Measurements from ENCODE around the gene ZNF566.
"Not testable (repeated sequence)": the region's sequence is repeated elsewhere in the genome, so short reads cannot be mapped to it uniquely, and the experiment has no call there.

Gene ZNF566

DNA sequence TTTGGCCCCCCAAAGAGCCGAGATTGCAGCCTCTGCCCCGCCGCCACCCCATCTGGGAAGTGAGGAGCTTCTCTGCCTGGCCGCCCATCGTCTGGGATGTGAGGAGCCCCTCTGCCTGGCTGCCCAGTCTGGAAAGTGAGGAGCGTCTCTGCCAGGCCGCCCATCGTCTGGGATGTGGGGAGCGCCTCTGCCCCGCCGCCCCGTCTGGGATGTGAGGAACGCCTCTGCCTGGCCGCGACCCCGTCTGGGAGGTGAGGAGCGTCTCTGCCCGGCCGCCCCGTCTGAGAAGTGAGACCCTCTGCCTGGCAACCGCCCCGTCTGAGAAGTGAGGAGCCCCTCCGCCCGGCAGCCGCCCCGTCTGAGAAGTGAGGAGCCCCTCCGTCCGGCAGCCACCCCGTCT is 1.5 kb upstream of the ZNF566 start:
- not testable (repeated sequence) for H3K27me3 ChIP-seq (ENCODE audit: insufficient read depth, low read length); H3K4me1 ChIP-seq (ENCODE audit: insufficient read depth, low read length); H3K9me3 ChIP-seq (ENCODE audit: low read length); H3K36me3 ChIP-seq (ENCODE audit: insufficient read depth, low read length); H2AFZ ChIP-seq (ENCODE audit: low read depth, low read length); H3K4me3 ChIP-seq (ENCODE audit: low read length)

DNA sequence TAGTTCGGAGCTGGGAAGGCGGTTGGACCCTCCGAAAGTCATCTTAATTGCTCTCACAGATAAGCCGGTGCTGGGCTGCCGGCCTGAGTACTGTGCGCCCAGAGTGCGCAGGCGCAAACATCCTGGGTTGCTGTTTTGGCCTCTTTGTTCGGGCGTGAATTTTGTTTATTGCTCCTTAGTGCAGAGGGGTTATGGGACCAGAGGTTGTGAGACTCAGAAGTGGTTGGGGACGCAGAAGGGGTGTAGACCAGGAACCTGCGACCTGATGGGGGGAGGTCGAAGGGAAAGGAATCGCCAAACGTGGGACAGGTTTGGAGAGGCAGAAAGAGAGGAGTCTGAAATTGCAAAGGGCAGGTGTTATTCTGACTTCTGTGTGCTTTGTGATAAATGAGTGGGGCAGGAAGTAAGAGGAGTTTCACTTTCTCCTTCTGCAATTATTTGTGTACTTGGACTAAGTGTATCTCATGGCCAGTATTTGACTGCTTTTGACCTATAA is 607 bp upstream of the ZNF566 start:
- H2AFZ ChIP-seq (ENCODE audit: low read depth, low read length) = peak overlapping the region; percentile 38
- H3K36me3 ChIP-seq (ENCODE audit: insufficient read depth, low read length) = no peaks in the 10 kb centered on the region
- H3K4me1 ChIP-seq (ENCODE audit: insufficient read depth, low read length) = peaks cover 4% of the 10 kb centered on the region
- H3K27me3 ChIP-seq (ENCODE audit: insufficient read depth, low read length) = no peaks in the 10 kb centered on the region
- H3K4me3 ChIP-seq (ENCODE audit: low read length) = peak overlapping the region; percentile 65
- peaks cover 10% of the 10 kb centered on the region for H3K9me3 ChIP-seq (ENCODE audit: low read length)

DNA sequence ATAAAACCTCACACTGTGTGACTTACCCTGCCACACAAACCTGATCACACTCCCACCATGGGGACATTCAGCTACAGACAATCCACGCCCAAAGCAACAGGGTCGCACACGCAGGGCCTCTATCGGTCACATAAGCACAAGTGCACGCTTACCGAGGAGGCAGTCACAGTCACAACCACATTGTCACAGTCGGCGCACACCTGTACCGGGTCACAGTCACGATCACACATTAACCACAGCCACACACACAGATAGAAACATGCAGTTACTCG is 579 bp downstream of the ZNF566 start:
- H3K4me1 ChIP-seq (ENCODE audit: insufficient read depth, low read length) = peaks cover 4% of the 10 kb centered on the region
- peak overlapping the region; percentile 65 for H3K4me3 ChIP-seq (ENCODE audit: low read length)
- H3K27me3 ChIP-seq (ENCODE audit: insufficient read depth, low read length) = no peaks in the 10 kb centered on the region
- peak overlapping the region; percentile 38 for H2AFZ ChIP-seq (ENCODE audit: low read depth, low read length)
- H3K36me3 ChIP-seq (ENCODE audit: insufficient read depth, low read length) = no peaks in the 10 kb centered on the region
- H3K9me3 ChIP-seq (ENCODE audit: low read length) = peaks cover 15% of the 10 kb centered on the region

GRCh38 chr19:36488118-36488845 is 1.1 kb downstream of the ZNF566 start:
- no peaks in the 10 kb centered on the region for H3K27me3 ChIP-seq (ENCODE audit: insufficient read depth, low read length)
- H2AFZ ChIP-seq (ENCODE audit: low read depth, low read length) = peak overlapping the region; percentile 38
- H3K4me3 ChIP-seq (ENCODE audit: low read length) = peak overlapping the region; percentile 65
- H3K4me1 ChIP-seq (ENCODE audit: insufficient read depth, low read length) = peaks cover 4% of the 10 kb centered on the region
- peaks cover 15% of the 10 kb centered on the region for H3K9me3 ChIP-seq (ENCODE audit: low read length)
- H3K36me3 ChIP-seq (ENCODE audit: insufficient read depth, low read length) = no peaks in the 10 kb centered on the region

GRCh38 chr19:36483653-36484052 is 5.7 kb downstream of the ZNF566 start:
- Histone ChIP-seq H3K36me3 (ENCODE audit: insufficient read depth, low read length) (peaks cover 2% of the 10 kb centered on the region), H3K27me3 (ENCODE audit: insufficient read depth, low read length) (no peaks in the 10 kb centered on the region), H3K4me1 (ENCODE audit: insufficient read depth, low read length) (no peaks in the 10 kb centered on the region), H3K9me3 (ENCODE audit: low read length) (peaks cover 25% of the 10 kb centered on the region), H2AFZ (ENCODE audit: low read depth, low read length) (no peak overlapping the region), H3K4me3 (ENCODE audit: low read length) (no peak overlapping the region)

DNA sequence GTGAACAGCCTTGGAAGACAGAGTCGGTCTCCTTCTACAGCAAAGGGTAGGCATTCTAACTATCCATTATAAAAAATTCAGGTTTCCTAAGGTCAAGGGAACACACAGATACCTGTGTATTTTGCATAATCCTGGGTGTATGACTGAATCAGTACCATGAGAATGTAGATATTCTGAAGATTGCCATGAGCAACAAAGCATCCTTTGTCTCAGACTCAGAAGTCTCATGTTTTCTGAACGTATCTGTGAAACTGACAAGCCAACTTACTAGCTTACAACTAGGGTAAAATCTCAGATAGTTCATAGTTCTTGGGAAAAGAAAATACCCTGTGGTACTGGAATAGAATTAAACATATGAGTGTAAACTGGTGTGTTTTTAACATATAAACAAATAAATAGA is 6.5 kb downstream of the ZNF566 start:
- H2AFZ ChIP-seq (ENCODE audit: low read depth, low read length) = no peak overlapping the region
- H3K4me1 ChIP-seq (ENCODE audit: insufficient read depth, low read length) = no peaks in the 10 kb centered on the region
- peaks cover 3% of the 10 kb centered on the region for H3K36me3 ChIP-seq (ENCODE audit: insufficient read depth, low read length)
- peaks cover 27% of the 10 kb centered on the region for H3K9me3 ChIP-seq (ENCODE audit: low read length)
- H3K4me3 ChIP-seq (ENCODE audit: low read length) = no peak overlapping the region
- H3K27me3 ChIP-seq (ENCODE audit: insufficient read depth, low read length) = no peaks in the 10 kb centered on the region

DNA sequence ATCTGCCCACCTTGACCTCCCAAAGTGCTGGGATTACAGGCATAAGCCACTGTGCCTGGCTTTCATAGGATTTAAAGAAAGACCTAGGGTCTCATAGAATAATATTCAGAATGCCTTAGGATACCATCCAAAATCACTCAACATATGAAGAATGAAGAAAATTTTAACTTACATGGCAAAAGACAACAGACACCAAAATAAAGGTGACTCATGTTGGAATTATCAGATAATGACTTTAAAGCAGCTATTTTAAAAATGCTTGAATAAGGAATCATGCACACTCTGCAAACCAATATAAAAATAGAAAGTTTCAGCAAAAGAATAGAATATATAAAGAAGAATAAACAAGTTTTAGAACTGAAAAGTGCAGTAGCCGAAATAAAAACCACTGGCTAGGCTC is 29.3 kb downstream of the ZNF566 start:
- Histone ChIP-seq H2AFZ (ENCODE audit: low read depth, low read length) (no peak overlapping the region), H3K4me3 (ENCODE audit: low read length) (no peak overlapping the region), H3K4me1 (ENCODE audit: insufficient read depth, low read length) (no peaks in the 10 kb centered on the region), H3K36me3 (ENCODE audit: insufficient read depth, low read length) (peaks cover 23% of the 10 kb centered on the region), H3K9me3 (ENCODE audit: low read length) (peaks cover 39% of the 10 kb centered on the region), H3K27me3 (ENCODE audit: insufficient read depth, low read length) (no peaks in the 10 kb centered on the region)

DNA sequence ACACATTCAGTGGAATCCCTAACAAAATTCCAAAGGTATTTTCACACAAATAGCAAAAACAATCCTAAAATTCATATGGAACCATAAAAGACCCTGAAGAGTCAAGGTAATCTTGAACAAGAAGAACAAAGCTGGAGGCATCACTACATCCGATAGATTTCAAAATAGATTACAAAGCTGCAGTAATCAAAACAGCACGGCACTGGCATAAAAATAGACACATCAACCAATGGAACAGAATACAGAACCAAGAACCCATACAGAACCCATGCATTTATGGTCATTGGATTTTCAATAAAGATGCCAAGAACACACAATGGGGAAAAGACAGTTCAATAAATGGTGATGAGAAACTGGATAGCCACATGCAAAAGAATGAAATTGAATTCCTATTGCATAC is 32.5 kb downstream of the ZNF566 start:
- Histone ChIP-seq H3K9me3 (ENCODE audit: low read length) (peaks cover 44% of the 10 kb centered on the region), H3K4me1 (ENCODE audit: insufficient read depth, low read length) (no peaks in the 10 kb centered on the region), H2AFZ (ENCODE audit: low read depth, low read length) (no peak overlapping the region), H3K4me3 (ENCODE audit: low read length) (no peak overlapping the region), H3K36me3 (ENCODE audit: insufficient read depth, low read length) (peaks cover 40% of the 10 kb centered on the region), H3K27me3 (ENCODE audit: insufficient read depth, low read length) (no peaks in the 10 kb centered on the region)

- Histone ChIP-seq H3K9me3 (ENCODE audit: low read length) (peaks cover 60% of the 10 kb centered on the region), H2AFZ (ENCODE audit: low read depth, low read length) (no peak overlapping the region), H3K27me3 (ENCODE audit: insufficient read depth, low read length) (no peaks in the 10 kb centered on the region), H3K36me3 (ENCODE audit: insufficient read depth, low read length) (peaks cover 47% of the 10 kb centered on the region), H3K4me3 (ENCODE audit: low read length) (no peak overlapping the region), H3K4me1 (ENCODE audit: insufficient read depth, low read length) (no peaks in the 10 kb centered on the region)
Observed at GRCh38 chr19:36449059-36449670, 40.2 kb downstream of the ZNF566 start.

DNA sequence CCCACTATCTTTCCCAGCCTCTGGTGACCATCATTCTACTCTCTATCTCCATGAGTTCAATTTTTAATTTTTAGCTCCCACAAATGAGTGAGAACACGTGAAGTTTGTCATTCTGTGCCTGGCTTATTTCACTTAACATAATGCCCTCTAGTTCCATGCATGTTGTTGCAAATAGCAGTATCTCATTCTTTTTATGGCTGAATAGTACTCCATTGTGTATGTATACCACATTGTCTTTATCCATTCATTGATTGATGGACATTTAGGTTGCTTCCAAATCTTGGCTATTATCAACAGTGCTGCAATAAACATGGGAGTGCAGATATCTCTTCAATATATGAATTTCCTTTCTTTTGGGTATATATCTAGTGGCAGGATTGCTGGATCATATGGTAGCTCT is 48.0 kb downstream of the ZNF566 start:
- Histone ChIP-seq H3K4me1 (ENCODE audit: insufficient read depth, low read length) (no peaks in the 10 kb centered on the region), H3K36me3 (ENCODE audit: insufficient read depth, low read length) (no peaks in the 10 kb centered on the region), H3K27me3 (ENCODE audit: insufficient read depth, low read length) (no peaks in the 10 kb centered on the region), H3K4me3 (ENCODE audit: low read length) (no peak overlapping the region), H2AFZ (ENCODE audit: low read depth, low read length) (no peak overlapping the region), H3K9me3 (ENCODE audit: low read length) (peaks cover 8% of the 10 kb centered on the region)

DNA sequence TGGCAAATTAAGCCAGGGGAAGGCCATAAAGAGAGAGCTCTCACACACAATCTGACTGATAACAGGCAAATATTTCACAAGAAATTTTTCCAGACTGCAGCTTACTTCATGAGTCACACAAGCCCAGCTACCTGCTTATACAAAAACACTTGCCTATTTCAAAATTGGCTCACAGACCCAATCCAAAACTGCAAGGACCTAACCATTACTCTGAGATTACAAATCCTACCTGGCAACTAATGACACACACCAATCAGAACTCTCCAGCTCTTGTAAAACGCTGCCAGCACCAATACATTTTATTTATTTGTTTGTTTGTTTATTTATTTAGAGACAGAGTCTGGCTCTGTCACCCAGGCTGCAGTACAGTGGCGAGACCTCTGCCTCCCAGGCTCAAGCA is 52.8 kb downstream of the ZNF566 start:
- no peaks in the 10 kb centered on the region for H3K4me1 ChIP-seq (ENCODE audit: insufficient read depth, low read length)
- H3K36me3 ChIP-seq (ENCODE audit: insufficient read depth, low read length) = no peaks in the 10 kb centered on the region
- H3K27me3 ChIP-seq (ENCODE audit: insufficient read depth, low read length) = no peaks in the 10 kb centered on the region
- no peak overlapping the region for H2AFZ ChIP-seq (ENCODE audit: low read depth, low read length)
- H3K4me3 ChIP-seq (ENCODE audit: low read length) = no peak overlapping the region
- H3K9me3 ChIP-seq (ENCODE audit: low read length) = peaks cover 2% of the 10 kb centered on the region

DNA sequence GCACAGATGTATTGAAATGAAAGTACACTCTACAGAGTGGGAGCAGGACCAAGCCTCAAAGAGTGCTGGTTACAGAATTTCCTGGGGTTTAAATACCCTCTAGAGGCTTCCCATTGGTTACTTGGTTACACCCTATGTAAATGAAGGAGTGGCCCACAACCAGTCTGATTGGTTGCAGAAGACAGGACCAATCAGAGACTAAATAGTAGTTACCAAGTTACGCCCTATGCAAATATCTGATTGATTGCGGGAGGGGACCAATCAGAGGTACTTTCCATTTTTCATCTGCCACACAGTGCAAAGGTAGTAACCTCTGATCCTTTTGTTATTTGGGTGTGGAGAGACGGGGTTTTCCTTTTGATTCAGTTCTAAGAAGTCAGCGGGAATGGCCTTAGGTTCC is 65.4 kb downstream of the ZNF566 start:
- H3K4me1 ChIP-seq (ENCODE audit: insufficient read depth, low read length) = no peaks in the 10 kb centered on the region
- no peaks in the 10 kb centered on the region for H3K27me3 ChIP-seq (ENCODE audit: insufficient read depth, low read length)
- no peak overlapping the region for H2AFZ ChIP-seq (ENCODE audit: low read depth, low read length)
- H3K9me3 ChIP-seq (ENCODE audit: low read length) = peaks cover 12% of the 10 kb centered on the region
- H3K36me3 ChIP-seq (ENCODE audit: insufficient read depth, low read length) = no peaks in the 10 kb centered on the region
- H3K4me3 ChIP-seq (ENCODE audit: low read length) = no peak overlapping the region

GRCh38 chr19:36421749-36422481 is 67.4 kb downstream of the ZNF566 start:
- H3K4me1 ChIP-seq (ENCODE audit: insufficient read depth, low read length) = peaks cover 5% of the 10 kb centered on the region
- no peaks in the 10 kb centered on the region for H3K36me3 ChIP-seq (ENCODE audit: insufficient read depth, low read length)
- no peak overlapping the region for H2AFZ ChIP-seq (ENCODE audit: low read depth, low read length)
- no peaks in the 10 kb centered on the region for H3K27me3 ChIP-seq (ENCODE audit: insufficient read depth, low read length)
- peaks cover 10% of the 10 kb centered on the region for H3K9me3 ChIP-seq (ENCODE audit: low read length)
- H3K4me3 ChIP-seq (ENCODE audit: low read length) = no peak overlapping the region
